NCI-H2196 treated with DMSO at 0.1 percent for 48 hours (cell line): ENCODE data around the gene NATD1.

Source experiments
- DNase-seq: peaks from one replicate; lab custom pipeline; 2025; ENCODE audit not compliant: unreplicated experiment; lab: John Stamatoyannopoulos, UW

Gene NATD1

DNA sequence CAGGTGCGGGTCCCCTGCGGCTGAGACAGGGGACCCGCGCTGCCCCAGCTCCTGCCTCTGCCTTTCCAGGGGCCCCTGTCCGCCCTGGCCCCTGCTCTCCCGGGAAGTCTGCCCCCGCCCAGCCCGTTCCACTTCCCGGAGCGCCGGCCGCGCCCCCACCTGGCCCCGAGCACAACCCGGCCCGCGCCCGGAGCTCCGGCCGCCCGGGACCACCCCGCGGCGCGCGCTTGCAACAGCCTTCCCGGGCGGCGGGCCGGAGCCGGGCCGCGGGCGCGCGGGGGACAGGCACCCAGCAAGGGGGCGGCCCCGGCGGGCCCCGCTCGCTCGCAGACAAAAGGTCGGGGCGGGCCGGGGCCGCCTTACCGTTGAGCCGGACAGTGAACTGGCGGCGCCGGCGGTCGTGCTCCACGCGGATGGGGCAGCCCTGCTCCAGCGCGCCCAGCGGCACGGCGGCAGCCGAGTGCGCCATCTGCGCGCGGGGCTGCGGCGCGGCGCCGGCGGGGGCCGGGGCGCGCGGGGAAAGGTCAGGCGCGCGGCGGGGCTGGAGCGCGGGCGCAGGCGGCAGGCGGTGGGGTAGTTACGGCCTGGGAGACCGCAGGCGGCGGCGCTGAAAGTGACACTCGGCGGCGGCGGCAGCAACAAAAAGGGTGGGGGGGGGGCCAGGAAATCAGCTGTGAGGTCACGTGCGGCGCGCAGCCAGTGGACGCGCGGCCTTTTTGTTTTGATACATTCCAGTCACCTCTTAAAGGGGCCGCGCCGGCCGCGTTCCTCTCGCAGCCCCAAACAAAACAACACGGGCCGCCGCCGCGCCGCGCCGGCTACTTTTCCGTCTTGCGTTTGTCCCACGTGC lies at the start of gene NATD1:
Gene NATD1, minus strand, starts transcription at position 615 of the 850 bp plus-strand sequence. Its CDS starts 146 bp downstream, at position 469.
- peak; percentile 39 for DNase-seq

DNA sequence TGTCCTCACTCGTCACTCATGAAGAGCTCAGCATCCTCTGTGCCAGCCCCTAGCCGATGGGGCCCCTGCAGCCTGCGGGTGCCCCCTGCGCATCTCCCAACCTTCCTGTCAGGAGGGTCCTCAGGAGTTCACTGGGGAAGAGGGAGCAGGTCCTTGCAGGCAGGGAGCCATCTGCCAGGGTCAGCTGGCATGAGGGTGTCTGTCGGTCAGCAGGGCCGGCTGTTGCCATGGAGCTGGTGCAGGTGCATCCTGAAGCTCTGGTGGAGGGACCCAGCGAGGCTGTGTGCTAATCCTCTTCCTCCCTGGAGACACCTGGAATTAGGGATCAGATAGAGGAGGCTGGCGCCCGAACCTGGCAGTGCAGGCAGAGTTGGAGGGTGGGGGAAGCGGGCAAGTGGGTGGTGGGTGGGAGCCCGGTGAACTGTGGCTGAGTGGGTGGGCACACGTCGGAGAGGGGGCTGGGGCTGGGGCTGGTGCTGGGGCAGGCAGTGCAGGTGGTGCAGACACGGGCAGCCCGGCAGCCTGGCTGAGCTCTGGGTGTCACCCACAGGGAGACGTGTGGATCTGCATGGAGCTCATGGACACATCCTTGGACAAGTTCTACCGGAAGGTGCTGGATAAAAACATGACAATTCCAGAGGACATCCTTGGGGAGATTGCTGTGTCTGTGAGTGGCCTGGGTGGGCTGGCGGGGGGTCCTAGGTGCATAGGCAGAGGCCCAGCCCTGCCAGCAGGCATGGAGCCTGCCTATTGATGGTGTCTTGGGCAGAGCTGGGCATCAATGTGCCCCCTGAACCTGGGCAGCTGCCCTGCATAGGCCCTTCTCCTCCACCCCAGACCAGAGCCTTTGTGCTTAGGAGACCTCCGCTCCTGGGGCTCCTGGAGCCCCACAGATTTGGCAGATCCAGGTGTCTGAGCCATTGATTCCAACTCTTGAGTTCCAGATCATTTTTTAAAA lies 48.7 kb upstream of the NATD1 start:
- DNase-seq, result peak; percentile 3

DNA sequence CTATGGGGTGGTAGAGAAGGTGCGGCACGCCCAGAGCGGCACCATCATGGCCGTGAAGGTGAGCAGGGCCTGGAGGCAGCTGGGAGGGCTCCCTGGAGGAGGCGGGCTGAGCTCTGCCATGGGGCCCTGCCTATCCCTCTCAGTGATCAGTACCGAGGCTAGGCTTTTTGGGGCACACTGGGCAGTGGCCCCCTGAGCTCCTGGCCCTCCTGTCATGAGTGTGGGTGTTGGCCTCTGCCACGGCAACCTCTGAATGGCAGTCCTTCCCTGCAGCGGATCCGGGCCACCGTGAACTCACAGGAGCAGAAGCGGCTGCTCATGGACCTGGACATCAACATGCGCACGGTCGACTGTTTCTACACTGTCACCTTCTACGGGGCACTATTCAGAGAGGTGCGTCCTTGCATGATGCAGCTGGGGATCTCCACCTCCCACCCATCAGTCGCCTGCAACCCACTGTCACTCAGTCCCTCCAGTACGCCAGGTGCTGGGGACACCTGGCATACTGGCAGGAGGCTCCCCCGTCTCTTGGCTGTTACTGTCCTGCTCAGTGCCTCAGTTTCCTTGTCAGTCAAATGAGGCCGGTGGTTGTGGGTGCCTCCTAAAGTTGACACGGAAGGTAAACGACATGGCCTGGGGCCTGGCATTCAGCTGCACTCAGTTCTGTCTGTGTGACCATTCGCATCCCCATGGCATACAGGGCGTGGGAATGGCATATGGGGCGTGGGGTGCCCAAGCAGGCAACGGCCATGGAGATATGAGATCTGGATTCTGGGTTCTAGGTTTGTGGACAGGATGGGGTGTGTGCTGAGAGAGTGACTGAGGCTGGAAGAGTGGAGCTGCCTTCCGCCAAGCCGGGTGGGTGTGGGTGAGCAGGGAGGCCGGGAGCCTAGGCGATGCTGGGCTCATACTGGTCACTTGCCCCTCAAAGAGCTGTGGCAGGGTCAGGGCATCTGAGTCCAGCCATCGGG lies 47.7 kb upstream of the NATD1 start:
- no peak for DNase-seq

- DNase-seq, result no peak
Observed at GRCh38 chr17:21299981-21300600, 46.9 kb upstream of the NATD1 start.

DNA sequence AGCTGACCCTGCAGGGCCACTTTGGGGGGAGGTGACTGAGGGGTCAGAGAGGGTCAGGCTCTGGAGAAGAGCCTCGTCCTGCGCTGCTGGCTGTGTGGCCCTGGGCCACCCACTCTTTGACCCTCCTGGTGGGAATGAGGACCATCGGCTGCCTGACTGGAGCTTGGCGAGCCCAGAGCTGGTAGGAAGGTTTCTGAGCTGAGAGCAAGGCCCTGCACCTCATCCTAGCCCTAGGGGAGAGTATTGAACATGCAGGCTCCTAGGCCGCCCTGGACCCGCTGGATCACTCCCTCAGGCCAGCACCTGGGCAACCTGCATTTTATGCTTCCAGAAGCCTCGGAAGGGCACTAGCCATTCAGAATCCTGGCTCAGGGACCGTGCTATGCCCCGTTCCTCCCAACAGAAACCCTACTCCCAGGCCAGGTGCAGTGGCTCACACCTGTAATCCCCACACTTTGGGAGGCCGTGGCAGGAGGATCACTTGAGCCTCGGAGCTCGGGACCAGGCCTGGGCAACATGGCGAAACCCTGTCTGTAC lies 45.8 kb upstream of the NATD1 start:
- no peak for DNase-seq

DNA sequence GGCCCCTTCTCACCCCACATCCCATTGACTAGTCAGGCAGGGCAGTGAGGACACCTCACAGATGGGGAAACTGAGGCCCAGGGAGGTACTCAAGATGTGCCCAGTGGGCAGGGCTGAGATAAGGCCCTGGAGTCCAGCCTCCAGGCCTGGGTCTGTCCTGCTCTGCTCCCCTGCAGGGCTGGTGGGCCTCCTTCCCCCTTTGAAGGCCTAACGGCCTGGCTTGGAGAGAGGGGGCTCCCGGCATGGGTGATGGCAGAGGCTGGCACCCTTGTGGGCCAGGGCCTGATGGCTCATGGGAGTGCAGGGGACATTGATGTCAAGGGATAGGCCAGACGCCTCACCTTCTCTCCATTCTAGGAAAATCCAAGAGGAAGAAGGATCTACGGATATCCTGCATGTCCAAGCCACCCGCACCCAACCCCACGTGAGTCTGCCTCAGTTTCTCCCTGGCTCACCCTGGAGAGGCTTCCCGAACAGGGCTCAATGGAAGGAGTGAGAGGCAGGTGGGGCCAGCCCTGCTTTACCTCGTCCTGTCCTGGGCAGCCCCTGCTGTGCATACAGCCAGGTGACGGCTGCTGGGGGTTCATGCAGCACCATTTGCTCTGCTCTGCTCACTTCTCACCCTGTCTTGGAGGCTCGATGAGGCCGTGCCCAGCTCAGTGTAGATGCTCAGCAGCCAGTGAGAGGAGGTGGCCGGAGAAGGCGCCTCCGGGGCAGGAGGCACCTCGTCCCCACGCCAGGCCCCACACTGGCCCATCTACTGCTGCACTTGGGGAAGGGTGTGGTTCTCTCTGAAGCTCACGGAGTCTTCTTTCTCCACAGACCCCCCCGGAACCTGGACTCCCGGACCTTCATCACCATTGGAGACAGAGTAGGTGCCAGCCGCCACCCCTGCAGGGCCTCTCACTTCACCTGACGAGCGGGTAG lies 45.1 kb upstream of the NATD1 start:
- DNase-seq, result no peak

DNA sequence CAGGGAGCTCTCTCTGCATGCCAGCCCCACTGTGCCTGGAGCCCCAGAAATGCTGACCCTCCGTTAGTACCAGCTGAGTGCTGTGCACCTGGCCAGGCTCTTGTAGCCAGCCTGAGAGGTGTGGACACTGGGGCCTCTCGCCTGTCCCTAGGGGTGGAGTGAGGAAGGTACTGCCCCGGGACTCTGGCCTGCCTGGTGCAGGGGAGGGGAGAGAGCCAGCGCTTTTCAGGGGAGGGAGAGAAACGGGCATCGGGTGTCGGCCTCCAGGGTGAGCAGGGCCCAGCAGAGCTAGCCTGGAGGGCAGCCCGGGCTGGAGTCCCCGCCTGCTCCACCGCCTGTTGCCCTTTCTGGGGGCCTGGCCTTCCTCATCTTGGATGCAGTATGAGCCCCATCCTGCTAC lies 44.4 kb upstream of the NATD1 start:
- DNase-seq, result no peak

DNA sequence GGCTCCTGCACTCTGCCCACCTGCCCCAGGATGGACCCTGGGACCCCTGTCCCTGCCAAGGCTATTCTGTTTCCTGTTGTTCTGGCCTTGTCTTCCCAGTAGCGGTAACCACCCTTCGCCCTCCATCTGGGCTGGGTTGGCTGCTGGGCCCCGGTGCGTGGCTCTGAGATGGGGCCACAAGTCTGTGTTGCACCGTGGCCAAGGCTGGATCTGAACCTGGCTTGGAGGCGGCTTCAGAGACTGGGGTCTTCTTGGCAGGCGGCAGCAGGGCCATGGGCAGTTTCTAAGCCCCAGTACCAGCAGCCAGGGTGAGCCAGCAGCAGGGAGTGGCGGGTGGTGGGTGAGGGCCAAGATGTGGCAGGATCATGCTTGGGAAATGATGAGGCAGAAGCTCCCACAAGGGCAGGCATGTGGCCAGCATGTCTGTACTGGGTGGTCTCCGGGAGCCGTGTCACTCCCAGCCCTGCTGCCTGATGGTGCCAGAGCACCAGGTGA lies 43.9 kb upstream of the NATD1 start:
- no peak for DNase-seq

GRCh38 chr17:21296097-21297025 lies 43.2 kb upstream of the NATD1 start:
- no peak for DNase-seq

- no peak for DNase-seq
Observed at GRCh38 chr17:21295036-21295952, 42.1 kb upstream of the NATD1 start.

DNA sequence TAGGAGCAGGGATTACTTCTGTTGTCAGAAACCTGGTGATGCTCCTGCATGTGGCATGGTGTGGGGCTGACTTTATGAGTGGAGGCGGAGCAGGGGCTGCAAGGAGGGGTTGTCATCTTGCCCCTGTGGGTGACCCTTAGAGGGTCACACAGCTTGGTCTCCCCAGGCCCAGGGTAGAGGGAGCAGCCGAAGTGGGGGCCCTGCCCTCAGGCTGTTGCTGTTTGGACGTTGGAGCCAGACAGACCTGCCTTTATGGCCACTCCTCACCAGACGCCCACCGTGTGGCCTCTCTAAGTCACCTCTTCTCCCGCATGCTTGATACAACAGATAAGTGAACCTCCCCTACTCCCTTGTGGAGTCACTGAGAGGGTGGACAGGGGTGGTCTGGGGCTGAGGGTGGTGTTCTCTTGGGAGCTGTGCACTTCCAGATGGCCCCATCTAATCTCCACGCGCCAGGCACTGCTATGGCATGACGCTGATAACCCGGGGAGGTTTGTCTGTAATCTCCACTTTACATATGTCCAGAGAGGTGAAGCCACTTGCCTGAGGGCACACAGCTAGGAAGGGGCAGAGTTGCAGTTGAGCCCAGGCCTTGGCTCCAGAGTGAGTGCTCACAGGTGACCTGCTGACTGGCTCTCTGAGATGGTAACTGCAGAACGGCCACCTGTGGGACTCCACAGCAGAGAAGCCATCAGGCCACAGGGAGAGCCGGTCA lies 41.3 kb upstream of the NATD1 start:
- DNase-seq, result no peak

GRCh38 chr17:21293831-21294210 lies 40.6 kb upstream of the NATD1 start:
- no peak for DNase-seq

DNA sequence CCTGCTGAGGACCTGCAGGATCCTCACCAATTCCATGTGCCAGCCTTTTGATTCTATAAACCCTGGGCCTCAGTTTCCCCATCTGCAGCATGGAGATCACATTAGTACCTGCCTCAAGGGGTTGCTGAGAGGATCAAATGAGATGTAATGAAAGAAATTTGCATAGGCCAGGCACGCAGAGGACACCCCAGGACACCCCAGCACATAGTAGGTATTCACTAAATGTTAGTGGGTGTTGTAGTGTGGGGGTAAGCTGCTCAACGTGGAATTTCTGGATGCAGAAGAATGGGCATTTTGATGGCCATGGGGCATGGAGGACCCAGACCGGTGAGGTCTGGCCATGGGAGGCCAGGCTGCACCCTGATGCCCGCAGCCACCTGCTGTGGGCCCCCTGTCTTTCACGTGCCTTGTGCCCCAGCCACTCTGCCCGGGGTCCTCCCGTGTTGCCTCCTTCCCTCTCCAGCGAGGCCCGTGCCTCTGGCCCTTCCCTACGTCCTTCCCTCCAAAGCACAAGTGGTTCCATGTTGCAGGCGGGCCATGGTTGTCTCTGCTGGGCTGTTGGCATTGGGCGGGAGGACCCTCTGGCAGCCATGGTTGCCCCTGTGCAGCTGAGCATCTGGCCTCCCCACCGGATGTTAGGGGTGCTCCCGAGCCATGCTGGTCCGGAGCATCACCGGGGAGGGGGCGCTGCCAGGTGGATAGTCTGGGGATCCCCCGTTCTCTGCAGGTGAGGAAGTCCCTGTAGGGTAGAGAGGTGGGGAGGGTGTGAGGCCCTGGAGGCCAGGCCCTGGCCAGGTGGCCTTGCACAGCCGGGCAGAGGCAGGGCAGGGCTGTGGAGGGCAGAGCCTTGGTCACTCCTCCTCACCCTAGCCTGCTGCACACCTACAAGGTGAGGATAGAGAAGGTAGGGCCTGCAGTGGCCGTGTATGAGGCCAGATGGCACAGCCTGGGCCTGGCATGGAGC lies 39.9 kb upstream of the NATD1 start:
- no peak for DNase-seq

GRCh38 chr17:21291862-21292261 lies 38.7 kb upstream of the NATD1 start:
- no peak for DNase-seq

GRCh38 chr17:21291357-21291756 lies 38.1 kb upstream of the NATD1 start:
- no peak for DNase-seq
